HG03521 (cell line): ENCODE measurements around the gene RPS6KC1.
"Not testable (repeated sequence)": the region's sequence is repeated elsewhere in the genome, so short reads cannot be mapped to it uniquely, and the experiment has no call there.

ENCODE experiments used
- ATAC-seq: cut with Tn5 transposase; IDR thresholded peaks from one replicate; pipeline ENCODE4 v1.9.1; 2021; ENCODE audit warnings: mild to moderate bottlenecking, moderate library complexity; ENCODE audit not compliant: unreplicated experiment

The RPS6KC1 gene

DNA sequence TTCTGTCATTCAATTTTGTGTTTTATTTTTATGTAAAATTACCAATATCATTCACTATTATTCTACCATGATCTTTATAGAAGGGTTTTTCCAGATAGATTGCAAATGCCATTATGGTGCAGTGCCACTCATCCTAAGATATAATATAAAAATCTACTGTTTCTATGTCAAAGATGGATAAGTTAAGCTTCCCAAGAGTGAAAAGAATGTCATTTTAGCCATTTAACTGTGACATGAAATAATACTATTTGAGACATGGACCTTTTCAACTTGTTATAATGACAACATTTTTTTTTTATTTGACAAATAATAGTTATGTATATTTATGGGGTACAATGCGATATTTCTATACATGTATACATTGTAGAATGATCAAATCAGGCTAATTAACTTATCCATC, 224.3 kb downstream of the RPS6KC1 start:
- no peak for ATAC-seq

GRCh38 chr1:213276236-213276635, 225.2 kb downstream of the RPS6KC1 start:
- no peak for ATAC-seq

DNA sequence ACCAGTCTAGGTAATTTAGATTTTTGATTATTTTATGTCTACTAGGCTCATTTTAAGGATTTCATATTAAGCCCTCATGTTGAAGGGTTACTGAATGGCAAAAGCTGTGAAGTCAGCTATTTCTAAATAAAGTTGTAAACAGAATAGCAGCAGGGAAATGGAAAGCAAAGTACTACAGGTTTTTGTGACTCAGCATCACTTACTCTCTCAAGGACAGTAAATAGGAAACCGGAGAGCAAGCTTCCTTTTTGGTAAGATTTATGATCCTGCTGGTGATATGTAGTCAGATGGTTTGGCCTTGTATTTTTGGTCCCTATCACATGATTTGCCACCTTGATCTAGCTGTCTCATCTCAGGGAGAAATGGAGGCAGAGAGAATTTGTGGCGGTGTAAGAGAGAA, 226.0 kb downstream of the RPS6KC1 start:
- ATAC-seq: no peak

GRCh38 chr1:213279410-213279809, 228.4 kb downstream of the RPS6KC1 start:
- ATAC-seq: no peak

- no peak for ATAC-seq
Measured at GRCh38 chr1:213281640-213282301, 230.7 kb downstream of the RPS6KC1 start.

GRCh38 chr1:213284626-213285025, 233.6 kb downstream of the RPS6KC1 start:
- no peak for ATAC-seq

GRCh38 chr1:213286235-213286634, 235.2 kb downstream of the RPS6KC1 start:
- no peak for ATAC-seq

DNA sequence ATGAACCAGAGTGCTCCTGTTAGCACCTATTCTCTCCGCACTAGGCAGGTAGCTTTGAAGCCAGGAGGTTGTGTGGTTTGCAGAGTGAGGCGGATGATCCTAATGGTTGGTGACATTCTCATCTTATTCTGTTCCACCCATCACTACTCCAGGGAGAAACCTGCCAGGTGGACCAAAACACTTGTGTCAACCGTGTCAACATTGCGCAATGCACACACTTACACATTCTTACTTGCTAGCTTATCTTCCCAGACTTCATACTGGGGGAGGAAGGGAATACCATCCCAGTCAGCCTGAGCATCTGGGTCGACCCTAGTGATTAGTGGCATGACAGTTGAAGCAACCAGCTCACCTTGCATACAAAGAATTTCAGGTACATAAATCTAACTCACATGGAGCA, 236.9 kb downstream of the RPS6KC1 start:
- no peak for ATAC-seq

- ATAC-seq: no peak
Measured at GRCh38 chr1:213291526-213291925, 240.5 kb downstream of the RPS6KC1 start.

GRCh38 chr1:213292614-213293013, 241.6 kb downstream of the RPS6KC1 start:
- ATAC-seq: no peak

- ATAC-seq: no peak
Measured at GRCh38 chr1:213295860-213296259, 244.8 kb downstream of the RPS6KC1 start.

GRCh38 chr1:213296558-213296957, 245.5 kb downstream of the RPS6KC1 start:
- no peak for ATAC-seq

DNA sequence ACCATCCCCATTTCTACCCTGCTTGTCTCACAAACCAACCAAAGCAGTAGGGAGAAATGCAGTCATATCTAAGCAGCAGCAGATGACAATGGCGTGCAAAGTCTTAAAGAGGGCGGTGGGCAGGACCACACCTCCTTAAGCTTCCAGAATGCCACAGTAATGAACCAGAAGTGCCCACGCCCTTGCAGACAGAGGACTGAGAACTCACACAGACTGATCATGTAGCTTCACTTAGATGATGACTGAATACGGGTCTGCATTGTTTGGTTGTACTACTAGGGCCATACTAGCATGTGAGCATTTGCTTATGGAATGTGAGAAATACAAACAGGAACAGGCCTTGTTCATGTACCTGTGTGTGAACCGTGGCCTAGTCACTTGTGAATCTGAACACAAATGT, 246.0 kb downstream of the RPS6KC1 start:
- ATAC-seq: no peak

- ATAC-seq: no peak
Measured at GRCh38 chr1:213300433-213300832, 249.4 kb downstream of the RPS6KC1 start.

DNA sequence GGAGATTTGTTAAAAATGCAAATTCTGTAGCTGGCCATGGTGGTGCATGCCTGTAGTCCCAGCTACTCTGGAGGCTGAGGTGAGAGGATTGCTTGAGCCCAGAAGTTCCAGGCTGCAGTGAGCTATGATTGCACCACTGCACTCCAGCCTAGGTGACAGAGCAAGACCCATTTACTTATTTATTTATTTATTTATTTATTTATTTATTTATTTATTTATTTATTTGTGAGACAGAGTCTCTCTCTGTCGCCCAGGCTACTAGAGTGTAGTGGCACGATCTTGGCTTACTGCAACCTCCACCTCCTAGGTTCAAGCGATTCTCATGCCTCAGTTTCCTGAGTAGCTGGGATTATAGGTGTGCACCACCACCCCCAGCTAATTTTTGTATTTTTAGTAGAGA, 250.5 kb downstream of the RPS6KC1 start:
- ATAC-seq: not testable (repeated sequence)

- ATAC-seq: no peak
Measured at GRCh38 chr1:213303286-213303685, 252.2 kb downstream of the RPS6KC1 start.

GRCh38 chr1:213315571-213315970, 264.5 kb downstream of the RPS6KC1 start:
- no peak for ATAC-seq

DNA sequence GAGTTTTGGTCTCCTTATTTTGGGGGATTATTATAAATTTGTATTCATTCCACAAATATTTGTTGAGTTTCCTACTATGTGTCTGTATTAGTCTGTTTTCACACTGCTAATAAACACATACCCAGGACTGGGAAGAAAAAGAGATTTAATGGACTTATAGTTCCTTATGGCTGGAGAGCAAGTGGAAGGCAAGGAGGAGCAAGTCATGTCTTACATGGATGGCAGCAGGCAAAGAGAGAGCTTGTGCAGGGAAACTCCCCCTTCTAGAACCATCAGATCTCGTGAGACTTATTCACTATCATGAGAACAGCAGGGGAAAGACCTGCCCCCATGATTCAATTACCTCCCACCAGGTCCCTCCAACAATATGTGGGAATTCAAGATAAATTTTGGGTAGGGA, 267.4 kb downstream of the RPS6KC1 start:
- not testable (repeated sequence) for ATAC-seq

DNA sequence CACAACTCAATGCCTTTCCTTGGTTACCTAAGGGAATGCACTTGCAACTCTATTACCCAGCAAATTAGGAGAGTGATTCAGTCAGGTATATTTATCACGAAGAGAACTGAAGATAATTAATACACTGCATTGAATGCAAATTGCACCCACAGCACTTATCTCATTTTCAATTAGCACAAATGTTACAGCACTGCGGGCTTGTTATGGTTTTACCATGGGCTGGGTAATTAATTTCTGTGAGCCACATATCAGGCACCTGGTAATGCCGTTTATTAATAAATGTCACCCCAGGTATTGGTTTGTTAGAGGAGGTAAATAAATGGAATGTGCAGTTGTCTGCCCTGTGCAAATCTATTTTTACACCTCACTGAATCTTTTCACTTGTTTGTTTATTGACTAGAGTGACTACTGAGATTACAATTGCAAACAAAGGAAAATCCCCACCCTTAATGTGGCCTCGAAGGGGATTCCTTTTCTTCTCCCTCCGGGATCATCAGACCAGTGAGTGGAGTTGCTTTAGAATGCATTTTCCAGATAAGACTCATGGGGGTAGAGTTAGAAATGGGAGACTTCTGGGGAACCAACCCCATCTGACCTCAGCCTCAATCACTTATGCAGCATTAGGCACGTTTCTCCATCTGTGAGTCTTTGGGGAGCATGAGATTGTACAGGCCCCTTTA, 269.3 kb downstream of the RPS6KC1 start:
- ATAC-seq: no peak
